Testis (tissue), 3 donors: Measurements from ENCODE around the gene DTNB. TPM values are rescaled to one million over a fixed set of nuclear protein-coding genes. Genes with fewer than 3 reads are reported as not detected.

ENCODE experiments used
- DNase-seq: peaks from one replicate; pipeline ENCODE4 v3.0.0-alpha.2; 2019
- H3K27ac ChIP-seq, 2 donors: fragments of 200-600 bp; sonication (generic); one replicate each; pipeline ENCODE4 v1.5.1; 2019
- H3K27me3 ChIP-seq: fragments of 200-600 bp; sonication (generic); one replicate; pipeline ENCODE4 v1.5.1; 2019
- H3K36me3 ChIP-seq: fragments of 200-600 bp; sonication (generic); one replicate; pipeline ENCODE4 v1.5.1; 2017; ENCODE audit warnings: low read depth; ENCODE audit errors: missing control alignments
- H3K4me1 ChIP-seq: fragments of 200-600 bp; sonication (generic); one replicate; pipeline ENCODE4 v1.5.1; 2019
- H3K4me3 ChIP-seq, 2 donors: fragments of 200-600 bp; sonication (generic); one replicate each; pipeline ENCODE4 v1.5.1; 2017 to 2019
- H3K9me3 ChIP-seq: fragments of 200-600 bp; sonication (generic); one replicate; pipeline ENCODE4 v1.5.1; 2017
- CTCF ChIP-seq, 3 experiments: fragments of 450-650 bp in 2 of 3; fragments of 200-600 bp in 1 of 3; sonication (generic) in 1 of 3; IDR thresholded peaks; one replicate each; pipeline ENCODE4 v1.5.1; 2016 to 2019; ENCODE audit warnings: antibody characterized with exemption in 3 of 3, mild to moderate bottlenecking in 2 of 3, moderate library complexity in 1 of 3
- POLR2A ChIP-seq: fragments of 450-650 bp; IDR thresholded peaks from one replicate; pipeline ENCODE4 v1.6.1; 2017; ENCODE audit warnings: antibody characterized with exemption, mild to moderate bottlenecking, moderate library complexity
- WGBS, 2 donors: methylation state at CpG; one replicate each; pipeline ENCODE4 v1.1.5; 2018; 5-methylcytosine and 5-hydroxymethylcytosine counted together
- intact Hi-C: fragments of 100-400 bp; cut with DNase I; formaldehyde crosslinking; loops from one replicate; pipeline ENCODE4 v1.15.1; 2023; ENCODE audit warnings: low total_unique reads
- polyA plus RNA-seq: library from polyadenylated mRNA; stranded (reverse); fragments of 350-450 nt; fragmentation: Illumina TruSeq; extraction: RNeasy Lipid Tissue Mini Kit (QIAGEN cat#74804); gene quantifications from one replicate; pipeline ENCODE4 v1.2.3, GENCODE V29; 2014; ENCODE audit warnings: low read depth, low replicate concordance; ENCODE audit not compliant: insufficient read depth
- total RNA-seq, 2 donors: library from RNA; depleted of rRNA; stranded (reverse); fragments of >200 nt; gene quantifications; one replicate each; pipeline ENCODE4 v1.2.3, GENCODE V29; 2016

The DTNB gene
- total and polyA plus RNA-seq, 3 donors from 2014 or later, result 21.9 to 47.3 (median 45.1) TPM

GRCh38 chr2:25336383-25336841, 337.0 kb downstream of the DTNB start:
- intact Hi-C loops, result no loop called here
- Histone ChIP-seq H3K27ac (no peak overlapping the region), H3K9me3 (no peaks in the 10 kb centered on the region), H3K36me3 (no peaks in the 10 kb centered on the region), H3K4me3 (no peak overlapping the region), H3K4me1 (peaks cover 45% of the 10 kb centered on the region), H3K27me3 (no peaks in the 10 kb centered on the region)
- 48 to 66% methylated on average over 3 to 10 of the region's 10 CpGs for WGBS, 2 donors
- DNase-seq, result no peak
- no peak for TF ChIP-seq CTCF (IDR thresholded peaks at IDR 0.05)
- TF ChIP-seq POLR2A, result no peak

- DNase-seq, result no peak
- H3K27ac ChIP-seq, result no peak overlapping the region
- no peak for TF ChIP-seq POLR2A
- TF ChIP-seq CTCF (IDR thresholded peaks at IDR 0.05), result no peak
- intact Hi-C loops, result no loop called here
- 65 to 68% methylated on average over 2 to 6 of the region's 6 CpGs for WGBS, 2 donors
- H3K27me3 ChIP-seq, result no peaks in the 10 kb centered on the region
- H3K9me3 ChIP-seq, result no peaks in the 10 kb centered on the region
- H3K36me3 ChIP-seq, result no peaks in the 10 kb centered on the region
- H3K4me1 ChIP-seq, result peaks cover 45% of the 10 kb centered on the region
- no peak overlapping the region for H3K4me3 ChIP-seq
These were observed 337.4 kb downstream of the DTNB start for GRCh38 chr2:25335971-25336370.

- intact Hi-C loops, result no loop called here
- Histone ChIP-seq H3K4me1 (peaks cover 46% of the 10 kb centered on the region), H3K4me3 (no peak overlapping the region), H3K27me3 (no peaks in the 10 kb centered on the region), H3K9me3 (no peaks in the 10 kb centered on the region), H3K36me3 (no peaks in the 10 kb centered on the region), H3K27ac (no peak overlapping the region)
- DNase-seq, result no peak
- WGBS, 2 donors, result 73 to 75% methylated on average over 8 of the region's 8 CpGs
- TF ChIP-seq POLR2A (no peak), CTCF (IDR thresholded peaks at IDR 0.05) (no peak)
These were observed 338.2 kb downstream of the DTNB start for GRCh38 chr2:25335204-25335603.

GRCh38 chr2:25334482-25334881, 338.9 kb downstream of the DTNB start:
- 87 to 92% methylated on average over 8 of the region's 8 CpGs for WGBS, 2 donors
- H3K36me3 ChIP-seq, result no peaks in the 10 kb centered on the region
- no peaks in the 10 kb centered on the region for H3K9me3 ChIP-seq
- no peak overlapping the region for H3K27ac ChIP-seq
- no peak for DNase-seq
- H3K4me1 ChIP-seq, result peaks cover 43% of the 10 kb centered on the region
- H3K4me3 ChIP-seq, result no peak overlapping the region
- intact Hi-C loops, result no loop called here
- H3K27me3 ChIP-seq, result no peaks in the 10 kb centered on the region
- TF ChIP-seq POLR2A, result no peak
- TF ChIP-seq CTCF (IDR thresholded peaks at IDR 0.05), result no peak

GRCh38 chr2:25333981-25334380, 339.4 kb downstream of the DTNB start:
- H3K27me3 ChIP-seq, result no peaks in the 10 kb centered on the region

More at GRCh38 chr2:25333981-25334380, 339.4 kb downstream of the DTNB start:
- H3K4me3 ChIP-seq, result no peak overlapping the region
- H3K4me1 ChIP-seq, result peaks cover 38% of the 10 kb centered on the region
- WGBS, 2 donors, result 67 to 81% methylated on average over 4 of the region's 4 CpGs
- TF ChIP-seq POLR2A, result no peak
- no peak for TF ChIP-seq CTCF (IDR thresholded peaks at IDR 0.05)
- no peak for DNase-seq
- intact Hi-C loops, result no loop called here
- no peaks in the 10 kb centered on the region for H3K36me3 ChIP-seq
- no peaks in the 10 kb centered on the region for H3K9me3 ChIP-seq
- H3K27ac ChIP-seq, result no peak overlapping the region
